ENCODE results near the gene ATG7.

Gene ATG7

DNA sequence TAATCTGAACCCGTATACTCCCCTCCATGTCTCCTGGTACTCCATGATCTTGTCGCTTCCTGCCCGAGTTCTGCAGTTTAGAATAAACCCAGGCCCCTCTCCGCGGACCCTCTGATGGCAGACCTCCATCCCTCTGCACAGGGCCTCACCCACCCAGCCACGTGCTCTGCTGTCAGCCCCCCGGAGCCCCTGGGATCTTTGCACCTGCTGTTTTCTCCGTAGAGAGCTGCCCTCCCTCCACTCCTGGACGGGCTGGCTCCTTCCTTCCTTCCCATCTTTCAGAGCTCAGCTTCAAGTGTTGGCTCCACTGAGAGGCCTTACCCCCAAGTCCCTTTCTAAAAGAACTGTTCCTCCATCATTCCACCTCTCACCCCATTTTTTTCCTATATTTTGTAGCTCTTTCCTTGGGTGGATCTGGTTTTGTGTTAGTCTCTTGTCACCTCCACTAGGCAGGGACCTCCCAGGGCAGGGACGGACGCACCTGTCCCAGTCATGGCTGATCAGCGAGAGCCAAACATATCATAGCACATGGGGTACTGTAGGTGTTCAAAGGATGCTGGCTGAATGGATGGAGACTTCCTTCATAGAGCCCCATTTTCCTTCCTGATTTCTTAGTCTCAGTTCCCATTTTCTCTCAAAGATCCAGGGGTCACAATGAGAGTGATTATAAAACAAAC is 264.9 kb downstream of the ATG7 start:
- DNase-seq (ENCODE audit: low spot score) = no peak

DNA sequence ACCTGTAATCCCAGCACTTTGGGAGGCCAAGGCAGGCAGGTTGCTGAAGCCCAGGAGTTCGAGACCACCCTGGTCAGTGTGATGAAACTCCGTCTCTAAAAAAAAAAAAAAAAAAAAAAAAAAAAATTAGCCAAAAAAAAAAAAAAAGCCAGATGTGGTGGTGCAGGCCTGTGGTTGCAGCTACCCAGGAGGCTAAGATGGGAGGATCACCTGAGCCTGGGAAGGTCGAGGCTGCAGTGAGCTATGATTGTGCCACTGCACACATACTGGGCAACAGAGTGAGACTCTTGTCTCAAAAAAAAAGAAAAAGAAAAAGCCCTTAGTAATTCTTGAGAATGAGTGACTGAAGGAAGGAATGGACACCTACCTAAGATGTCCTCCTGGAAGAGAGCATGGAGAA is 266.4 kb downstream of the ATG7 start:
- DNase-seq (ENCODE audit: low spot score) = no peak

DNA sequence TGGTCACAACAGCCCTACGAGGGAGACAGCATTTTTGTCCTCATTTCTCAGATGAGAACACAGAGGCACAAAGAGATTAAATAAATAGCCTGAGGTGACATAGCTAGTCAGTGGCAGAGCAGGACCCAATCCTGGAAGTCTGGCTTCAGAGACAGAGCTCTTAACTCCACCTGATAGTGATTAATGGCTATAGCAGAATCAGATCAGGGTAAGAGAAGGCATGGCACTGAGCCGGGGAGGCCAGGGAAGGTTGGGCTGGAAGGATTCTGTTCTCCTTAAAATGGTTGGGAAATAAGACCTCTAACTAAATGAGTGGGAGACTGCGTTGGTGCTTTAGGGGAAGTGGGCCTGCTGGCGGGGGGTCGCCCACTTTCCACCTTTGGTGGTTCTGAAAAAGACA is 267.0 kb downstream of the ATG7 start:
- DNase-seq (ENCODE audit: low spot score) = no peak

DNA sequence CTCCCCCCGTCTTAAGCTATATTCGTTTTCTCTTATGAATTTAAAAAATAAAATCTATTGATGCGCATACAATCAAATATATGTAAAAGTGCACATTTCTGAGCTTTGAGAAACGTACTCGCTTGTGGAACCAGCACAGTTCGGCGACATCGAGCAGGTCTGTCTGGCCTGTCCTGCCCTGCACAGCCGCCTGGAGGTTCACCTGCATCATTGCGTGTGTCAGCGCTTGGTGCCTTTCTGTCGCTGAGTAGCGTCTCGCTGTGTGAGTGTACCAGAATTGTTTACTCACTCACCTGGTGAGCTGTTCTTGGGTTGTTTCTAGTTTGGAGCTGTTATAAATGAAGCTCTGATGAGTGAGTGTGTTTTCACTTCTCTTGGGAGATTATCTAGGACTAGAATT is 267.5 kb downstream of the ATG7 start:
- DNase-seq (ENCODE audit: low spot score) = no peak

DNA sequence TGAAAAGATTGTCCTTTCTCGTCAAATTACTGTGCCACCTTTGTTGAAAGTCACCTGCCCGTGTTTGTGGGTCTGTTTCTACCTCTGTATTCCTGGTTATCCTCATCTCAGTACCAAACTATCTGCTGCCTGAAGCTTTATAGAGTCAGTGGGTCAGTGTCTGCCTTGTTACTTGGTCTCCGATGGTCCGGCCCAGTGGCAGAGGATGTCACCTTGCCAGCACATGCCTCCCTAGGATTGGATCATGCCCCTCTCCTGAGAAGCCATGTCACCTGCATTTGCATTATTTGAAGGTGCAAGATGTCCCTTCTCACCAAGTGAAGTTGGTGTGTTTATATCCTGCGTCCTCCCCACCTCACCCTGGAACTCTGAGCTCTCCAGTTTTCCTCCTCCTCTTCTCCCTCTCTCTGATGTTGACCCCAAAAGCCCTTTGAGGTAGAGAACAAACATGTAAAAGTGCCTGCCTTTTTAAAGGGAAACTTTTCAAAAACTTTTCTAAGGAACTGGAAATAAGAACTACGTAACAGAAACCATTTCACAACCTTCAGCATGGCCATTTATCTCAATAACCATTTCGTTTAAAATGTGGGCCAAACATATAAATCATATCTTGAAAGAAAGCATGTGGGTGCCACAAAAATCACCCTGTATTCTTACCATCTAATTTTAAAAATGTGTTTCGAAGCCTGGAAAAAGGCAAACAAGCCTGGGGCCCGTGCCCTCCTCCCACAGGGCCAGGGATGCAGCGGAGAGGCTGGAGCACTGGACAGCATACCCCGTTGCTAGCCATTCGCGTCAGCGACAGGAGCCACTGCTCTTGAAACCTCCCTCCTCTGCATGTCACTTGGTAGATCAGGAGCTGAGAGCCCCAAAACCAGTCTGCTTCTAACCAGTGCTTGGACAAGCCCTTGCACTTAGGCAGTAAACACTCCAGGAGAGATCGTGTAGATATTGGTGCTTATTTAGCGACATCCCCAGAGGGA is 269.4 kb downstream of the ATG7 start:
- DNase-seq (ENCODE audit: low spot score) = no peak

DNA sequence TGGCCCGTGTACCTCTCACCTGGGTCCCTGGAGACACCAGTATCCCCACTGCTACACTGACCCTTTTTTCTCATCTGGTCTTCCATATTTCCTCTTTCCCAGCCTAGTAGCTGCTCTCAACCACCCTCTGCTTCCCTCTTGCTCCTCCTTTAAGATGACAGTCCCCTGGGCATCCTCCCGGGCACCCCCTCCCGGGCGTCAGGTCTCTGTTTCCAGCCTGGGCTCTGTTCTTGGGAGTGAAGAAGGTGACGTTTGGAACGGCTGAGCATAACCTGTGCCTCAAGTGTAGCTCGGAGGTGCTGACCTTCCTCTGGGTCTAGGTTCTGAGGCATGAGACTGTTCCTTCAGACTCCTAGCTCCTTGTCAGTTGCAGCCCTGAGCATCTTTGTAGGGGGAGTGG is 270.4 kb downstream of the ATG7 start:
- no peak for DNase-seq (ENCODE audit: low spot score)

DNA sequence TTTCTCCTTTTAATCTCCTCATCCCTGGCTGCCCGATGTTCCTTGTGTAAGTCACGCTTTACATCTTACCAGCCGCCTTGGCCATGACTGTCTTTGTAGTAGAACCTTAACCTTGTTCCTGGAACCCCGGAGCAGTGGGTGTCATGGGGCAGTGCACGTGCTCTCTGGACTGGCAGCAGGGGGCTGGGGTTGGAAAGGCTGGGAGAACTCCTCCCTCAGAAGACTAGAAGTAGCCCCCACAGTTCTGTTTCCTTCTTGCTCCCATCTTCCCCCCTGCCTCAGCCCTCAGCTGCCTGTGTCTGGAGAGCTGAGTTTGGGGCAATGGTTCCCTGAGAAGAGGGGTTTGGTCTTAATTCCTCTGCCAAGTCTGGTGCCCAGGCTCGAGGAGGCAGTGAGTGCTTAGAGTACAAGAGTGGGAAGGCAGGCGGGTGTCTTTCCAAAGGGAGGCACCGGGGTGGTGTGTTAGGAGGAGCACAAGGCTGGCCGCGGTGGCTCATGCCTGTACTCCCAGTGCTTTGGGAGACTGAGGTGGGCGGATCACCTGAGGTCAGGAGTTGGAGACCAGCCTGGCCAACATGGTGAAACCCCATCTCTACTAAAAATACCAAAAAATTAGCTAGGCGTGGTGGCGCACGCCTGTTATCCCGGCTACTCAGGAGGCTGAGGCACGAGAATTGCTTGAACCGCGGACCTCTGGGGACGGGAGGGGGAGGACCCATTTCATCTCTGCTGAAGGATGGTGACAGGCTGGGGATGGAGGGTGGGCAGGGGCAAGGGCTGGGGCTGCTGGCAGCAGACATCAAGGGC is 271.1 kb downstream of the ATG7 start:
- DNase-seq (ENCODE audit: low spot score) = no peak

DNA sequence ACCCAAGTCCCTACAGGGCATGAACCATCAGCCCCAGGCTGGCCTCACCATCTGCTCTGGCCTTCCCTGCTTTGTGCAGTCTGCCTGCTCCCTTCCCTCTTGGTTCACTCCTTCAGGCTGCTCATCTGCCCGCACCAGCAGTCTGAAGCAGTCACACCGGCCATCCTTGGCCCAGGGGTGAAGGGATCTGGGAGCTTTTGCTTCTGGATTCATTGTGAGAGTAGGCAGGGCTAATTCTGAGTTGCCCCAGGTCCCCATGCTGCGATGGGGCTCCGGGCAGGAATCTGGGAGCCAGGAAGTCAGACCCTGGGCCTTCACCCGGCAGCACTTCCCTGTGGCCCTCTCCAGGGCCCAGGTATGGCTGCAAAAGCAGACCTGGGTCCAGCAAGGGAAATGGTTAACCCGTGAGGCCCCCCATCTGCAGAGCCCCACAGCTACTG is 271.8 kb downstream of the ATG7 start:
- no peak for DNase-seq (ENCODE audit: low spot score)

DNA sequence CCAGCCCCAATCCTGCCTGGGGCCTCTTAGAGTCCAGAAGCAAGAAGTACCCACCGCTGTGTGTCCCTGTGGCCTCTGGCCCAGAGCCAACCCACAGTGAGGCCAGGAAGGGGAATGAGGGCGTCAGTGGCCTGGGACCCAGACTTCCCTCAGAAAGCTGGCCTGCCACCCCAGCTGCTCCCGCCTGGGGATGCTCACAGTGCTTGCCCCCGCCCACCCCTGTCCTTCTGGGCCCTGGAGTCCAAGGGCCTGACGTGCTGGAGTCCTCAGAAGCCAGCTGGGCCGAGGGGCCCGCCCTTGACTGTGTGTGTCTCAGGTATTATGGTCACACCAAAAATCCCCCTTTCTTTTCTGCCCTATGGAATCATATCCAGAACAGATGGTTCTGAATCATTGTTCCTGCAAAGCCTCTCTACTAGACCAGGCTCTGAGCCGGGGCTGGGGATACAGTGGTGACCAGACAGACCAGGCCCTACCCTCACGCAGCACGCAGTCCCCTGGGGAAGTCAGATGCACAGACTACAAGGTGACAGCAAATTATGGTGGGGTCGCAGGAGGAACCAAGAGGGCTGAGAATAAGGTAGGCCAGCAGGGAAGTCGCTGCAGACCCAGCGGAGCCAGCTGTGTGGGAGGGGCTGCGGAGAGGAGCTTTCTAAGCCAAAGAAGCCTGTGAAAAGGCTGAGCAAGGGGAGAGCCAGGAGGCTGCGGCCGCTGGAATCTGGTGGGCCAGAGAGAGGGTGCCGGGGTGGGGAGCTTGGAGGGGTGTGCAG is 272.4 kb downstream of the ATG7 start:
- peak; percentile 54 for DNase-seq (ENCODE audit: low spot score)

DNA sequence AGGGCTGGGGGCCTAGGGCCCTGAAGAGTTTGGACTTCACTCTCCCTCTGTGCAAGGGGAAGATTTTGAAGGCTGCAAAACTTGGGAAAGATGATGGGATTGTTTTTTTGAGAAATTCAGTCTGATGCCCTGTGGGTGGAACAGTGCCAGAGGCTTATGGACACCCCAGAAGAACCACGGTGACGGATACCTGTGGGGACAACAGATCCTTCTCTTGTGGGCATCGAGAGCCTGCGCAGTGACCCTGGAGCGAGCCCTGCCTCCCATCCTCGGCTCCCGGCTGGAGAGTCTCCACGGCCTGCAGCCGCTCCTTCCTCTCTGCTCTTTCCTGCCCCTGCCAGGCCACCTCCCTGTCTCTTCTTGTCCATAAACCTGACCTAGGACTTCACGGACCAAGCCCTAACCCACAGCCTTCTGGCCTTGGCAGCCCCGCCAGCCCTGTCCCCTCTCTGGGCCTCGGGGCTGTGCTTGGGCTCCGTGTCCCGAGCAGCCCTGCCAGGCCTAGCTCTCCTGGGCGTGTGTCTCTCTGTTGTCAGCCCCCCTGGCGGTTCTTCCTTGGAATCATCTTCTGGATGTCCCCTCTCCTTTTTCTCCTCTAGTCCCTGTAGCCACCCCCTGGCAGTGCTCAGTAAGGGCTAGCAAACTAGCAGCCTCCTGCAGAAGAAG is 273.1 kb downstream of the ATG7 start:
- DNase-seq (ENCODE audit: low spot score) = peak; percentile 69

DNA sequence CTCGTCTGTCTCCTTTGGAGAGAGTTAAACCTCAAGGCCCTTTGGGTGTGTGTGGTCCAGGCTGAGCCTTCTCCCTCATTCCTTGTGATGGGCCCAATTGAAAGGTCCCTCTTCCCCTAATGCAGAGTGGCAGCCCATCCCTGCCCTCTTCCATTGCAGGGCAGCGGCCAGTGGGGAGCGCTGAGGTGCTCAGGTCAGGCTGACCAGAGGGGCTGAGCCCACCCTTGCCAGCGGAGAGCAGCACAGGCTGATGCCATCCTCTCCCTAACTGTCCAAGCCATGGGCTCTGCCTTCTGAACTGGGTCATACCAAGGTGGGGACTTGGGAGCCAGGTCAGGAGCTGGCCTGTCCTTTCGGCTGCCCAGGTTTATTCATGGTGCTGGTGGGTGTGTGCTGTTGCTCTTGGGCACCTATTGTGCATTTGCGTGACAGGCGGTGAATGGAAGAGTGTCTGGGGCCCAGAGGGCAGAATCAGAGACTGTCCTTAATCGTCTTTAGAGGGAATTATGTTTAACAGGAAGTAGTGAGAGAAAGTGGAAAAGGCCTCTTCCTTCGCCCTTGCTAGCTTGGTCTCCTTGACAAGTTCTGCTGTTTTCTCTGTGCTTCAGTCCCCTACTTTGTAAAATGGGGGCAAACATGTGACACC is 274.6 kb downstream of the ATG7 start:
- no peak for DNase-seq (ENCODE audit: low spot score)

DNA sequence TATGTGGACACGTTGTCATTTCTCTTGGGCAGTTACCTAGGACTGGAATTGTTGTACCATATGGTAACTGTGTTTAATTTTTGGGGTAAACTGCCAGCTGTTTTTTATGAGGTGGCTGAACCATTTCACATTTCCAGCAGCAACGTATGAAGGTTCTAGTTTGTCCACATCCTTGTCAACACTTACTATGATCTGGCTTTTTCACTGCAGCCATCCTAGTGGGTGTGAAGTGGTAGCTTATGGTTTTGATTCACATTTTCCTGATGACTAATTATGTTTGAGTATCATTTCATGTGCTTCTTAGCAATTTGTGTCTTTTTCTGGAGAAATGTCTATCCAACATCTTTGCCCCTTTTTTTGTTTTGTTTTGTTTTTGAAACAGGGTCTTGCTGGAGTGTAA is 275.3 kb downstream of the ATG7 start:
- DNase-seq (ENCODE audit: low spot score) = no peak

DNA sequence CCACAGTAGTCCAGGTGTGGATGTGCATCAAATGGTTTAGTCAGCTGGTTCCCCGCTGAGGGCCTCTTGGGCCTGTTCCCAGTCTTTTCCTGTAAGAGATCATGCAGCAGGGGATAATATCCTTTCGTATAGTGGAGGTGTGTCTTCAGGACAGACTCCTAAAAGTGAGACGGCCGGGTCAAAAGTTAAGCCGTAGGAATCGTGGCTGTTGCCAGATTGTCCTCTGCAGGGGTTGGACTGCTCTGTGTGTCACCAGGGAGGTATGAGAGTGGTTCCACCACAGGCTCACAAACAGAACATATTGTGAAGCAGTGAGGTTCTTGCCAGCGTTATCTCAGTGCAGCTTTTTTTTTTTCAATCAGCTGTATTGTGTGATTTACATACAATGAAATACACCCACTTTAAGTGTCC is 276.5 kb downstream of the ATG7 start:
- DNase-seq (ENCODE audit: low spot score) = no peak

DNA sequence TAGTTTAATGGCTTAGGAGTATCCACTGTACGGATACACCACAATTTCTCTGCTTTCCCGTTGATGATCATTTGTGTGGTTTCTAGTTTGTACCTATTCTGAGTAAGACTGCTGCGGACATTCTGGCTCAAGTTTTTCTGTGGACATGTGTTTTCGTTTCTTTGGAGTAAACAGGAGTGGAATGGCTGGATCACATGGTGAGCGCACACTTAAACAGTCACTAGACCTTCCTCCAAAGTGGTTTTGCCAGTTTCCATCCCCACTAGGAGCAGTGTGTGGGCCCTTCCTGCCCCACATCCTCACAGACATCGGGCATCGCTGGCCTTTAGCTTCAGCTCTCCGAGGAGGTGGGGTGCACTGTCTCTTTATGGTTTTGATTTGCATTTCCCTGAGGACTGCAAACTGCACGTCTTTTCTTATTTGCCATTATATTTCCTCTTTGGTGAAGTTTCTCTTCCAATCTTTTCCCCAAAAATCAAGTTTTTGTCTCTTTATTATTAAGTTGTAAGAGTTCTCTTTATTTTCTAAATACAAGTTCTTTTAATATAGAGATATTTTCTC is 277.5 kb downstream of the ATG7 start:
- DNase-seq (ENCODE audit: low spot score) = no peak

DNA sequence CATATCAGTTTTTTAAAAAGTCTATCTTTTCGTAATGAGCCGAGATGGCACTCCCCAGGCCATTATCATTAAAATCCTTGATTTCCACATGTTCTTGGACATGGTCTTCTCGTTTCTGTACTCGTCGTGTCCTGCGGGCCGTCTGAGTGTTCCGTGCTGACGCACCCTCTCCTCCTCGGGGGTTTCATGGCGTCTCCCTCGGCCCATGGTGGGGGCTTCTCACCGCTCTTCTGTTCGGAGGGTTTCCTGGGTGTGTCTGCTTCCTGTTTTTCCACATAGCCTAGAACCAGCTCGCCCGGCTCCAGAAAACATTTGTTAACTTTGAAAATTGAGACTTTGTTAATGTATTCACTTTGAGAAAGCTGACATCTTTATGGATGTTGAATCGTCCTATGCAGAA is 278.8 kb downstream of the ATG7 start:
- no peak for DNase-seq (ENCODE audit: low spot score)

DNA sequence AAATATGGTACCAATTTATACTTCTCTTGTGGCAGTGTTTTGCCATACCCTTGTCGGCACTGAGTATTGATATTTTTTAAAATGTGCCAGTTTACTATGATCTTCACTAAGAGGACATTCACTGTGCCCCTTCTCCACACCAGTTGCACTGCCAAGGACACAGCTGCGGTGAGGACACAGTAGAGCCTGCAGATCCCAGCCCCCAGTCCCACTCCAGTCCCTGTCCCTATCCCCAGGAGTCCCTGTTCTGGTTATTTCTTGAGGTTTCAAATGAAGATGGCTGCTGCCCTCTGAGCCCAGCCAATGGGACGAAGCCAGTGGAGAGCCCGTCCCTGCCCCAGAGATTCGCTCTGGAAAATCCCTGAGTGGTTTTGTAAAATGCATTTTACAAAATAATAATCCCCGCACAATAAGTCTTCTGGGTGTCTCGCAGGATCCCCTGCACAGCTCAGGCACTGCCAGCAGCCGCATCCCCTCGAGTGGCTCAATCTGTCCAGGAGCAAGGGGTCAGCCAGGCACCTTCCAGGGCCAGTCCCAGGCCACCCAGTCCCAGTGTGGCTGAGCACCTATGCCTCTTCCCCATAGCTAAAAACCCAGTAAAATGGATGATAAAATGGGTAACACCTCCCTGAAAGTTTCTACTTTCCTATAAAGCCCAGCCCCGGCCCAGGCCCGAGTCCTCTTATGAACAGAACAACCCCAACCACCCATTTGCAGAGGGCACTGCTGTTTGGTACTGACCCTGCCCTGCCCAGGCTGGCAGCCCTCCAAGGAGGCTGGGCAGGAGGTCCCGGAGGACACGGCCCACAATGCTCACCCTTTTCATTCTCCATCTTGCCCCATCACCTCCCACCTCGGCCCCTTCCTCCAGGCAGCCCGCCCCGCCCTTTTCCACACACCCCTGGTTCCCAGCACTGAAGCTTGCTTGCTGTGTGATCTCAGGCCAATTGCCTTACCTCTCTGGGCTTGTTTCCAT is 280.4 kb downstream of the ATG7 start:
- no peak for DNase-seq (ENCODE audit: low spot score)

DNA sequence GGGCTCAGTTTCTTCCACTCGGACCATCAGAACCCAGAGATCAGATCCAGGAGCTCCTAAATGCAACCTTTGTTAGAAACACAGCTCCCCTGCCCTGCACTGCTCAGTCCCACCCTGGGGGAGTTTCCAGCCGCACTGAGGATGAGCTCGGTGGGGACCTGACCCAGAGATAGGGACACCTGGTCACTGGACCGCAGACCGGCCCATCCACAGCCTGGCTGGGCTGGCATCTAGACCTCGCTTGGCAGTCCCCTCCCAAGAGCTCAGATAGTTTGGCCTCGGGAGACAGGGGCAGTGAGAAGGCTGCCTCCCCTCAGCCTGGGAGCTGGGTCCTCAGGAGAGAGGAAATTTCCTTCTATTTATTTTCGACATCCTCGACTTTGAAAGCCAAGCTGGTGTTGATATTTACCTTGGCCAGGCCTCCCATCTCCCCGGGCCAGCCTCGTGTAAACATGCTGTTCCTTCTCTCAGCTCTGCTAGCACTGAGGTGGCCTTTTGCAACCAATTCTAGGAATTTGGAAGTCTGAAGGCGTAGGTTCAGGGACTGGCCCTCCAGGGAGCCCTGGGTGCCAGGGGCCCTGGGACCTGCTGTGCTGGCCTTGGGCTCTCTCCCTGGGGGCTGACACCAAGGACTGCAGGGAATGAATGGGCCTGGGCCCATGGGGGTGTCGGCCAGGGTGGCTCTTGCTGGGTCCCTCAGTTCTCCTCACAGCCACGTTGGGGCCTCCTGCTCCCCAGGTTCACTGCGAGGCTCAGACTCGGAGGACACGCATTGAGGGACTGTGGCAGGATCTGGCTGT is 281.4 kb downstream of the ATG7 start:
- no peak for DNase-seq (ENCODE audit: low spot score)

DNA sequence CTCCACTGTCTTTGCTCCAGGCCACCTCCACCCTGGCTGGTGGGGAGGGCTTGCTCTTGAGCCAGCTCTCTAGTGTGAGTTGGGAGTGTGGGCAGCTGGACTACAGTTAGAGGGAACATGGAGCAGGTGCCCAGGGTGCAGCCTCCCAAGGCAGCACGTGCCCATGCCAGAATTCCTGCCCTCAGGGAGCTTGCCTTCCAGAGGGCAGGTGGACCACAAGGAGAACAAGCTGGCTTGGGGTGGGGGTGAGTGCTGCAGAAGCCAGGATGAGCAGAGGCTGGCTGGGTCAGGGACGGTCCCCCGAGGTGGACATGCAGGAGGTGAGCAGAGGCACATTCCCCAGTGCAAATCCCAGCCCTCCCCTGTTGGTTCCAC is 282.0 kb downstream of the ATG7 start:
- DNase-seq (ENCODE audit: low spot score) = no peak

Measured in GM03348 (cell line).